HG03565 (cell line): Measurements from ENCODE around the gene SCN9A.
"Not testable (repeated sequence)": the region's sequence is repeated elsewhere in the genome, so short reads cannot be mapped to it uniquely, and the experiment has no call there.

Experiments
- ATAC-seq: cut with Tn5 transposase; IDR thresholded peaks from one replicate; pipeline ENCODE4 v1.9.1; 2021; ENCODE audit warnings: mild to moderate bottlenecking, moderate library complexity; ENCODE audit not compliant: unreplicated experiment

SCN9A gene

DNA sequence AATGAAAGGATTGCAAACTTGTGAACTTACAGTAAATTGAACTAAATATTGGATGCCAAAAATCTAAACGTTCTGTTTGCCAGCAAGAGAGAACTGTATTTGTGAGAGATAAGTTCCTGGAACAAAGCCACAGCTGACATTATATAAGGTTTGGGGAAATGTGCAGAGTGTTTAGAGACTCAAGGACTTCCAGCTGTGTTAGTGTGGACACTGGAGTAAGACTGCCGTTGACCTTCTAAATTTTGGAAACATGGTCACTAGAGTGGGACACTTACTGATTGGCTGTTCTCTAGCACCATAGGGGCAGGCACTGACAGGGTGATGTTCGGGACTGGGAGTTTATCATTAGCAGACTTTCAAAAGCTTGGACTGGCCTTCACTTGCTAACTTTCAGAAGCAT is 40.5 kb downstream of the SCN9A start:
- no peak for ATAC-seq

GRCh38 chr2:166334805-166335204 is 40.9 kb downstream of the SCN9A start:
- ATAC-seq = no peak

- no peak for ATAC-seq
Observed at GRCh38 chr2:166333801-166334200, 41.9 kb downstream of the SCN9A start.

DNA sequence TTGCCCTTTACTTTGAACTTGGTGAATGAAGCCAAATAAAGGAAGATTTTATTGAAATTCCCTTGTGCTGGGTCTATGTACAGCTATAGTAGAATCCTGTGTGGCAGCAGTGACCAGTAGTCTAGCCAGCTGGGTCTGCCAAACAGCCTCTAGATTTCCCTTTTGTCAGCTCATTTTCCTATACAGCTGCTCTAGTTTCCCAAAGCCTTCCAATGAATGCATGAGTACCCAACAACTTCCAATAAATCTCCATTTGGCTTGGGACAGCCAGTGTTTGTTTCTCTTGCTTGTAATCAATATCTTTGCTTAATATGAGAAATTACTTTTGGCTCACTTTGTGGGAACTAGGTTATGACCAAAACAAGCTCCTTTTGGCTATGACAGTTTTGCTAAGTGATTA is 43.6 kb downstream of the SCN9A start:
- no peak for ATAC-seq

- ATAC-seq = no peak
Observed at GRCh38 chr2:166331468-166331867, 44.3 kb downstream of the SCN9A start.

DNA sequence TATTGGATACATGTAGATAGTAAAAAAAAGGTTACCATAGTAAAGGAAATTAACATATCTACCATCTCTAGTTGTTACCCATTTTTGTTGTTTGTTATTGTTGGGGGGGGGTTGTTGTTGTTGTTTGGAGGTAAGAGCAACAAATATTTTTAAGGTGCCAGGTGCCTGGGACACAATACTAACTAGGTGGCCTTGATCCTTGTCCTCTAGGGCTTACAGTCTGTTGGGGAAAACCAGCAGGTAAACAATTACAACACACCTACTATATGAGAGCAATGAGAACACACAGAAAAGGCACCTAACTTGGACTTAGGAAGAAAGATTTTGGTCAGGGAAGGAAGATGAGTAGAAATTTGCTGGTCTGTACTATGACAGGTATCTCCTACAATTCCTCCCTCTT is 46.3 kb downstream of the SCN9A start:
- ATAC-seq = no peak

GRCh38 chr2:166328147-166328546 is 47.6 kb downstream of the SCN9A start:
- no peak for ATAC-seq

DNA sequence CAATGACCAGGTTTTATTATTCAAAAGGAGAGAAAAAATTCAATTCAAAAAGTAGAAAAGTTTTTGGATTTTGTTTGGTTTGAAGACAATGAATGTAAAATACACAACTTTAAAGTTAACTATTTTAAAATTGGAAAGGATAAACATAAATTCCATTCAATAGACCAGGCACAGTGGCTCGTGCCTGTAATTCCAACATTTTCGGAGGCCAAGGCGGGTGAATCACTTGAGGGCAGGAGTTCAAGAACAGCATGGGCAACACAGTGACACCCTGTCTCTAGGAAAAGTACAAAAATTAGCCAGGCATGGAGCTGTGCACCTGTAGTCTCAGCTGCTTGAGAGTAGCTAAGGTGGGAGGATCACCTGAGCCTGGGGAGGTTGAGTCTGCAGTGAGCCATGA is 54.7 kb downstream of the SCN9A start:
- ATAC-seq = no peak

DNA sequence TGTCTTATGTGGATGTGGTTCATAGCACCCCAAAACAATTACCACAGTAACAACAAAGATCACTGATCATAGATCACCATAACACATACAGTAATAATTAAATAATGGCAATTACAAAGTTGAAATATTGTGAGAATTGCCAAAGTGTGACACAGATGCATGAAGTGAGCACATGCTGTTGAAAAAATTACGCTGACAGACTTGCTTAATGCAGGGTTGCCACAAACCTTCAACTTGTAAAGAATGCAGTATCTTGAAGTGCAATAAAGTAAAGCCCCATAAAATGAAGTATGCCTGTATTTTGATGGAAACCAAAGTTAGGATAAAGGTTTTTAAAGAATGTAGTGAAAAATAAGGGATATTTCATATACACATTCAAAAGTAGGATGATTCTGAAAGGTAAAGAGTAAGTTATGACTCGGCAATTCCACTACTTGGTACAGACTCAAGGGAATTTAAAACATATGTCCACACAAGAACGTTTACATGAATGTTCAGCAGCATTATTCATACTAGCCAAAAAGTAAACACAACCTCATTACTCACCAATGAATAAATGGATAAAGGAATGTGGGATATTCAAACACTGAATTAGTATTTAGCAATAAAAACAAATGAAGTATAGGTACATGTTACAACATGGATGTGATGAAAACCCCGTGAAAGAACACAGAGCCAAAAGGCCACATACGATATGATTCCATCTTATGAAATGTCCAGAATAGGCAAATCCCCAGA is 61.6 kb downstream of the SCN9A start:
- no peak for ATAC-seq

DNA sequence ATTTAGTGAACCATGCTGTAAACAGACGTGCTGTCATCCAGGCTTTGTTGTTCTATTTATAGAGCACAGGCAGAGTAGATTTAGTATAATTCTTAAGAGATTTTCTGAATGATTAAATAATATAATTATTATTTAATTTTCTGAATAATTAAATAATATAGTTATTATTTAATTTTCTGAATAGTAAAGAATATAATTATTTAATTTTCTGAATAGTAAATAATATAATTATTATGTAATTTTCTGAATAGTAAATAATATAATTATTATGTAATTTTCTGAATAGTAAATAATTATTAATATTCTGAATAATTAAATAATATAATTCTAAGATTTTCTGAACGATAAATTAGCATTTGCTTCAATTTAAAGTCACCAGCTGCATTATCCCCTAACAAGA is 62.9 kb downstream of the SCN9A start:
- not testable (repeated sequence) for ATAC-seq

DNA sequence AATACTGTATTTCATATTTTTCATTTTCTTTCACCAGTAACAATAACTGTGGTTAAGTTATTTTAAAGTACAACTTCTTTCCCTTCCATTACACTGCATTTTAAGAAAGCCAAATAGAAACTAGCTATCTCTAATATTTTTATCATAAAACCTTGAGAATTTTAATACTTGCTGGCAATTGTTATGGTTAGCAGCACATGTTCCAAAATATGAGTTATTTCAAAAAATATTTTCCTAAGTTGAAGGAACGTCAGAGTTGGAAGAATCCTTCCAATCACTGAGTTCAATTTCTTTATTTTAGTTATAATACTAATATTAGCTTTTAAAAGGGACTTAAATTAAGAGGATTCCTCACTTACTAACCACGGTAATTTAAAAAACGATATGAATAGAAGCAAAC is 68.4 kb downstream of the SCN9A start:
- ATAC-seq = no peak

GRCh38 chr2:166304656-166305055 is 71.1 kb downstream of the SCN9A start:
- ATAC-seq = no peak

DNA sequence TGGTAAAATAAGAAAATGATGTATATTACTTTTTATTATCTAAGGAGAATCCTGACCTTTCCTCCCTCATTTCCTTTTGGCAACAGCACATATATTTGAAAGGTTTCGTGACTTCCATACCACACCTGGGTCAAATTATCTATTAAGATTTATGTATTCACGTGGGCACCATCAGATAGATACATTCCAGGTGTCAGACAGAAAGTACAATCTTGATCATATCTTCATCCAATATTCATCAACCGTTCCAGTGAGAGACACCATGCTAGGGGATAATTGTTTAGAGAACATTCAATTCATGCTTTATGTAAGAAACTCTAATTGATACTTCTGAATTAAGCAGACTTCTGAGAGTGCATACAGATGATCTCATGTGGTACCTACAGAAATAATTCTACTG is 73.7 kb downstream of the SCN9A start:
- ATAC-seq = no peak

DNA sequence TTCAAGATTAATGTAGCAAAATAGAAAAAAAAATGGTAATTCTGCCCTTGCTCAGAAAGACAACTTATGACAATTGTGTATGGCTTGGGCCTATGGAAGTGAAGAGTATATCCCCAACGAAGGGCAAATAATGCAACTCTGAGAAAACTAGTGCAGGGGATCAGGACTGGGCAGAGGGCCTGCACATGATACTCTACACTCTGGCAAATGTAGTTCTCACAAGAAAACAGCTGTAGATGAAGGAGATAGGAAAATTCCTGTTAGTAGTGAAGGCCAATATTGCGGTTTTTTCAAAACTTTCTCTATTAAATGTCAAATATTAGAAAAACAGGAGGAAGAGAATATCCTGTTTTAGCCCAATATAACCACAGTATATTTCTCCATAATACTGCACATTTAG is 77.8 kb downstream of the SCN9A start:
- no peak for ATAC-seq

DNA sequence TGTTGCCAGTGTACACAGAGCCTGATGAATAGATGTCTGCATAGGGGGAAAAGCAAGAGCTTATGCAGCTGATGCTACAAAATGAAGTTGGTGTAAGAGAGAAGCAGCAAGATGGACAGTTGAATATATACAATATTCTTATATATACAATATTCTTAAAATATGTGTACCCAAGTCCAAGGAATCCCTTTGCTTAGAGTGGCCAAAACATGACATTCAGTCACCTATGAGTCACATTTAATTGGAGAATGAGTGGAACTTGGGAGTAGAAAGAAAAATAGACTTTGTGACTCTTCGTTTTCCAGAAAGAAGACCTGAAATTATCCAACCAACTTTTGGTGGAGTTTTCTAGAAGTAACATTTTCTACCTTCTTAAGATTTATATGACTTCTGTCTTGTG is 81.8 kb downstream of the SCN9A start:
- no peak for ATAC-seq

GRCh38 chr2:166285215-166285614 is 90.5 kb downstream of the SCN9A start:
- ATAC-seq = no peak

DNA sequence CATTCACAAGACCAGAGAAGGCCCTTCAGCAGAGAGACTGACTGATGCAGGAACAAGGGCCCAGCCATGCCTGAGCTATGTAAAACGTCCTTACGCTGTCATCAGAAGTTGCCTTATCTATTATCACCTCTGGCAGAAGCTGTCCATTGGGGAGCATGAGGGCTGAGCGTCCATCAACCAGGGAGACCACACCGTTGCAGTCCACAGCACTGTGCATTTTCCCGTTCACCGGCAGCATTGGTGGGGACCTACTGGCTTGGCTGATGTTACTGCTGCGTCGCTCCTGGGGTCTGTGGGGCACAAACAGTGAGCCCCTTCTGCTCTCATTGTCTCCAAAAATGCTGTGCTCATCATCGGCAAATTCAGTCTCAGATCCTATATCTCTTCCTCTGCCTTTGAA is 91.4 kb downstream of the SCN9A start:
- no peak for ATAC-seq

- ATAC-seq = no peak
Observed at GRCh38 chr2:166282154-166282553, 93.6 kb downstream of the SCN9A start.

DNA sequence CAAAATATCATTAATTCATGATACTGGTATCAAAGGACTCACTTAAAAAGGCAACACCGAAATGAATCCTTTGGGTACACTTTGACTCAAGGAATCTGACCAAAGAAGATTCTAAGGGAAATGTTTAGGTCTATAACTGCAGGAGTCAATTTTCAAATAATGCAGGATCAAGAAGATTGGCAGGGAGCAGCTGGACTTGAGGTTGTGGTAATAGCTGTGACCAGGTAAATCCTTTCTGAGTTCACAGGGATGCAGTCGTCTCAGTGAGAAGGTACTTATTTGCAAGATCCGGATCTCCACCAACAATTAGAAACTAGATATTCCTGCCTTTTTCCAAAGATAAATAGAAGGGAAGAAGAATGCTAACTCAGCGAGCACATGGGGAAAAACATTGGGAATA is 96.9 kb downstream of the SCN9A start:
- no peak for ATAC-seq

GRCh38 chr2:166270376-166270775 is 105.4 kb downstream of the SCN9A start:
- ATAC-seq = no peak

GRCh38 chr2:166269322-166269721 is 106.4 kb downstream of the SCN9A start:
- ATAC-seq = no peak

- no peak for ATAC-seq
Observed at GRCh38 chr2:166257859-166258258, 117.9 kb downstream of the SCN9A start.

DNA sequence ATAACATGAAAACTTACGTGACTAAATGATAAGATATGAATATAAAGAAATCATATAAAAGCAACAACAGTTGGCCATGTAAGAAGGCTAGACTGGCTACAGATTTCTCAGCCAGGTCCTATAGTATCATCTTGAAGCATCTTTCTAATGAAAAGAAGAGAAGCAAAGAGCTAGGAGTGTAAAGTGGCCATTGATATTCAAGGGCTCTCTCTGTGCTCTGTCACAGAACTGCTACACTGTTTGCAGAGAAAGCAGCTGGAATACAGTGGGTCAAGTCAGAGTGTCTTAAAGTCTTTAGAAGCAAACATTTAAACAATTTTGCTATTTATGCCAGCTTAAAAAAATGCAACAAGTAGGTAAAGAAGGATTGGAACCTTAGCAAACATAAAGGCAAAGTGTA is 118.8 kb downstream of the SCN9A start:
- ATAC-seq = no peak
